Measurements from ENCODE around the gene PRUNE2.

GRCh38 chr9:76738402-76738801 is 167.5 kb downstream of the PRUNE2 start:
- TF ChIP-seq CTCF (IDR thresholded peaks at IDR 0.05 in 2 of 3, conservative IDR thresholded peaks at IDR 0.05 in 1 of 3; ENCODE audit: borderline replicate concordance in 1 of 3, insufficient read depth in 1 of 3, low read depth in 2 of 3, low read length in 2 of 3) (no peak), POLR2A (IDR thresholded peaks at IDR 0.05; ENCODE audit: borderline replicate concordance, extremely low read depth, insufficient read depth, insufficient read length) (no peak), POLR2AphosphoS5 (IDR thresholded peaks at IDR 0.05; ENCODE audit: low read depth, low read length) (no peak), CEBPB (IDR thresholded peaks at IDR 0.05; ENCODE audit: low read depth) (no peak), FOSL1 (IDR thresholded peaks at IDR 0.05; ENCODE audit: low read depth) (no peak), RAD21 (IDR thresholded peaks at IDR 0.05; ENCODE audit: low read depth) (no peak), SRF (IDR thresholded peaks at IDR 0.05; ENCODE audit: low read depth) (no peak), SIN3A (IDR thresholded peaks at IDR 0.05; ENCODE audit: low read depth) (no peak)
- TF ChIP-seq, protein P1, sequence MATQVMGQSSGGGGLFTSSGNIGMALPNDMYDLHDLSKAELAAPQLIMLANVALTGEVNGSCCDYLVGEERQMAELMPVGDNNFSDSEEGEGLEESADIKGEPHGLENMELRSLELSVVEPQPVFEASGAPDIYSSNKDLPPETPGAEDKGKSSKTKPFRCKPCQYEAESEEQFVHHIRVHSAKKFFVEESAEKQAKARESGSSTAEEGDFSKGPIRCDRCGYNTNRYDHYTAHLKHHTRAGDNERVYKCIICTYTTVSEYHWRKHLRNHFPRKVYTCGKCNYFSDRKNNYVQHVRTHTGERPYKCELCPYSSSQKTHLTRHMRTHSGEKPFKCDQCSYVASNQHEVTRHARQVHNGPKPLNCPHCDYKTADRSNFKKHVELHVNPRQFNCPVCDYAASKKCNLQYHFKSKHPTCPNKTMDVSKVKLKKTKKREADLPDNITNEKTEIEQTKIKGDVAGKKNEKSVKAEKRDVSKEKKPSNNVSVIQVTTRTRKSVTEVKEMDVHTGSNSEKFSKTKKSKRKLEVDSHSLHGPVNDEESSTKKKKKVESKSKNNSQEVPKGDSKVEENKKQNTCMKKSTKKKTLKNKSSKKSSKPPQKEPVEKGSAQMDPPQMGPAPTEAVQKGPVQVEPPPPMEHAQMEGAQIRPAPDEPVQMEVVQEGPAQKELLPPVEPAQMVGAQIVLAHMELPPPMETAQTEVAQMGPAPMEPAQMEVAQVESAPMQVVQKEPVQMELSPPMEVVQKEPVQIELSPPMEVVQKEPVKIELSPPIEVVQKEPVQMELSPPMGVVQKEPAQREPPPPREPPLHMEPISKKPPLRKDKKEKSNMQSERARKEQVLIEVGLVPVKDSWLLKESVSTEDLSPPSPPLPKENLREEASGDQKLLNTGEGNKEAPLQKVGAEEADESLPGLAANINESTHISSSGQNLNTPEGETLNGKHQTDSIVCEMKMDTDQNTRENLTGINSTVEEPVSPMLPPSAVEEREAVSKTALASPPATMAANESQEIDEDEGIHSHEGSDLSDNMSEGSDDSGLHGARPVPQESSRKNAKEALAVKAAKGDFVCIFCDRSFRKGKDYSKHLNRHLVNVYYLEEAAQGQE (IDR thresholded peaks at IDR 0.05; ENCODE audit: low read depth), result no peak

All from HCT116 (cell line).